GM12892 (cell line): ENCODE results near the gene MAGI2.

Experiments used
- POLR2A ChIP-seq: IDR thresholded peaks from 2 replicates; pipeline ENCODE4 v1.6.1; 2011; ENCODE audit warnings: low read depth, low read length, control low read depth
- POLR2AphosphoS5 ChIP-seq: IDR thresholded peaks from 2 replicates; pipeline ENCODE4 v1.6.1; 2011; ENCODE audit warnings: low read depth, low read length, control low read depth
- TAF1 ChIP-seq: IDR thresholded peaks from 2 replicates; pipeline ENCODE4 v1.6.1; 2011; ENCODE audit warnings: low read depth, mild to moderate bottlenecking, control low read depth, low read length, borderline replicate concordance

DNA sequence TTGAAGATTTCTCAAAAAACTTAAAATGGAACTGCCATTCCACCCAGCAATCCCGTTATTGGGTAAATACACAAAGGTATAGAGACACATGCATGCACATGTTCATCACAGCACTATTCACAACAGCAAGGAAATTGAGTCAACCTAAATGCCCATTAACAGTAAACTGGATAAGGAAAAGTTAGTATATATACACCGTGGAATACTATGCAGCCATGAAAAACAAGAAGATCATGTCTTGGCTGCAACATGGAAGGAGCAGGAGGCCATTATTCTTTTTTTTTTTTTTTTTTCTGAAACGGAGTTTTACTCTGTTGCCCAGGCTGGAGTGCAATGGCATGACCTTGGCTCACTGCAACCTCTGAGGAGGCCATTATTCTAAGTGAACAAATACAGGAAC lies 749.0 kb downstream of the MAGI2 start:
- TF ChIP-seq POLR2A (no peak), POLR2AphosphoS5 (no peak), TAF1 (no peak)
